ENCODE measurements around the gene PDGFD.

PDGFD gene

DNA sequence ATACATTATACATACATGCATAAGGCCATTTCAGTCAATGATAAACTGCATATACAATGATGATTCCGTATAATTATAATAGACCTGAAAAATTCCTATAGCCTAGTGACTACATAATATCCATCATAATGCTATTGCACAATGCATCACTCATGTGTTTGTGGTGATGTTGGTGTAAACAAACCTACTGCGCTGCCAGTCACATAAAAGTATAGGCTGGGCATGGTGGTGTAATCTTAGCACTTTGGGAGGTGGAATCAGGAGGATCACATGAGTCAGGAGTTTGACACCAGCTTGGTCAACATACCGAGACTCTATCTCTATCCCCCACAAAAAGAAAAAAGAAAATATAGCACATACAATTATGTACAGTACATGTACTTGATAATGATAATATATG lies 291.2 kb downstream of the PDGFD start:
- DNase-seq, result no peak

DNA sequence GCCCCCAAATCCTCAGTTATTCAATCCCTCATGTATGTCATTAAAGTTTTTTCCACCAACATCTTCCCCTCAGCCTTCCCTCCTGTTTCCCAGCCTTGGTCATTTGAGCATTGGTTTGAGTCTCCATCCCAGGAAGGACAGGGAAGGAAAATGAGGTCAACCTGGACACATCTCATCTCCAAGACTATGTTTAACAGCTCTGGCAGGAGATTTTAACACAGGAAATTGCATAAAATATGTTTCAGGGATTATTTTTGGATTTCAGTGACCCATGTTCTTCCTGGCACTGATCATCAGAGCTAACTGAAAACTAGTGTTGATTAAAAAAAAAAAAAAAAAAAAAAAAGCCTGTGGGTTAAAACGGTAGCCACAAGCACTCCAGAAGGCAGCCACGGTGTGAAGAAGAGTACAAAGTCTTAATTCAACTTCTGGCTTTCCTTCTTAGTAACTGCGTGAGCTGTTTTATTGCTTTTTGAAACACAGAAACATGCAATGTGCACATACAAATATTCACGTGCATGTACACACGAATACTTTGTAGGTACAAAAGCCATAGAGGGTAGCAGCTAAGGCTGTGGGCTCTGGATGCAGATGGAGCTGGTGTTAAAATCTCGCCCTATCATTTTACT lies 291.9 kb downstream of the PDGFD start:
- no peak for DNase-seq

DNA sequence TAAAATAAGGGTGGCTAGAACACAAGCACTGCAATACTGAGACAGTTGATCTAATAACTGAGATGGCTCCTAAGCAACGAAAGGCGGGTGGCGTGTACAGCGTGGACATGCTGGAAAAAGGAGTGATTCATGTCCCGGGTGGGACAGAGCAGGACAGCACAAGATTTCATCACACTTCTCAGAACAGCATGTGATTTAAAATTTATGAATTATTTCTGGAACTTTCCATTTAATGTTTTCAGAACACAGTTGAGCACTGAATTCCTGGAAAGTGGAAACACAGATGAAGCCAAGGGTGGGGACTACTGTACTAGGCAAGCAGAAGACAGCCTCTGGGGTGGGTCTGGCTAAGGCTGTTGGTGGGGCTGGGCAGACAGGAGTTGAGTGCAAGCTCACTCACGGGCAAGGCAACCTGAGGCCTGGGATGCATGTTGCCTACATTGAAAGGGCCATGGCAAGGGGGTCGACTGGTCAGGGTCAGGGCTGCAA lies 293.1 kb downstream of the PDGFD start:
- no peak for DNase-seq

DNA sequence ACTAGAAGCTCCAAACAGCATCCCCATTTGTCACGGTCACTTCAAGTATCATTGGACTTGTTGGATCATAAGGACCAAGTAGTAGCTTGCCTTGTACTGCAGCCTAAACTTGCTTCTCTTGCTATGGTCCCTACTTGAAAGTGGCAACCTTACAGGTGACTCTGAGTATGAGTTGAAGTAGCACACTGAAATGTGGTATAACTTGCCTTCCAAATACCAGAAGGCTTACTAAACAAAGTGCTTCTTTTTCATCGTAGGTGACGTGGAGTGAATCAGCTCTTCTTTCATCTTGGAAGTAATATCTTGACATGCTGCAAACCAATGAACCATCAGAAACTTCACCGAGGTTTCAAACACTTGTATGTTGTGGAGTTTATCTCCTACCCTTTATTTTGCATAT lies 296.5 kb downstream of the PDGFD start:
- no peak for DNase-seq

DNA sequence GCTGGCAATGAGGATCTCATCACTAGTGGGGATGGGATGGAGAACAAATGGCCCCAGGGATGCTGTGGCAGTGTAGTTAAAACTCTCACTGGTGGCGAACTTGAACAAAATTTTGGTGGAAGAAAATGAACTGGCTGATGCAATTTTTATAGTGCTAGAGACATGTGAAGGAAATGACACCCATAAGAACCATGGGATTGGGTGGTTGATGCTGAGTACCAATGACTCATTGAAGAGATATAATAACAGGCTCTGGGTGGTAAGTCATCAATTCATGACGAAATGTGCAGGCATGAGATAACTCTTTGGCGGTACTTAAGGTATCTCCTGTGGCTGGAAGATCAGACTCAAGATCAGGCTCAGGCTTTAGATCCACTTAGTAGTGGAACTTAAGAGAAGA lies 300.4 kb downstream of the PDGFD start:
- DNase-seq, result no peak

DNA sequence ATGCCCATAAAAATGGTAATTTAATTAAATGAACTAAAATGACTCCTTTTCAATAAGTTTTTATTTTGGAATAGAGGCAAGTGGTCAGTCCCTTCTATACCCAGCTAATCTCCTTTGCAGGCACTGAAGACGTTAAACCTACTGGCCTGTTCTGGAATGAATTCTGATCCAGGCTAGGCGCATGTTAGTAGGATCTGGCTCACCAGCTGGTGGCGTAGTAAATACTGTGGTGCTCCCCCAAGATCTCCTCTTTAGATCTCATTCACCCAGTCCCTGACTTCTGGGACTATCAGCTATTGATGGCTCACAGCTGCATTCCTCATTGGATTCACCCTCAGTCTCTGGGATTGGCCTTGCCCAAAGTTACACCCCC lies 301.2 kb downstream of the PDGFD start:
- no peak for DNase-seq

DNA sequence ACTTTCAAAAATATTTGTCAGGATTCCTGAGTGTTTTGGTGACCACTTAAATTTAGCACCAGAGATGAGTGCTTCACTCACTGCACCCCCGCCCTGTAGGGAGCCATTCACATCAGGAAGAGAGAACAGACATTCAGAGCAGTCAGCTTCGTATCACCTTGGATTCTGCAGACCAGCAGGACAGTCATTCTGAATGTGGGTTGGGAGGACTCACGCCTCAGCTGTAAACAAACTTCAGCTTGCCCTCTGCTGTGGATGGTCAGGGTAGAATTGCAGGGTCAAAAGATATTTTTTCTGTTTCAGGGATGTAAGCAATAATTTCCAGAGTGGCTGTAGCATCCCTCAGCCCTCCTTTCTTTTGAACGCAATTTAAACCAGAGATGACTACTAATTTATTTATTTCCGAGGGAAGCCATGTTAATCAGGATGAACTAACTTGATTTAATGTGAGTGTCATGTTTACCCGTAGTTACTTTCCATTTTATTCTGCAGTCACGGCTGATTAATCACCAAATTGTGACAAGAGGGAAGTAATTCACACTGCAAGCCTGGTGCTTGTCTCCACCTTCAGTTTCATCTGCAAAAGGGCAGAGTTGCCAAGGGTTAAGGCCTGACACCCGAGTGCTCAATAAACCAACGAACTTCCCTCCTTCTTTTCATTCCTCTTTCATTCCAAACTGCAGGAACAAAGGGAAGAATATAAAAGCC lies 301.7 kb downstream of the PDGFD start:
- DNase-seq, result no peak

Measured in SHP77 treated with DMSO at 0.1 percent for 48 hours (cell line).